Measurements from ENCODE around the gene RAB40B. TPM values are rescaled to one million over a fixed set of nuclear protein-coding genes. Genes with fewer than 3 reads are reported as not detected.

RAB40B gene
- polyA plus RNA-seq, 1 of the 3 experiments (the other 2 are of a cell fraction): 20.7 TPM

- Histone ChIP-seq H2AFZ (ENCODE audit: low read depth) (no peak overlapping the region), H3K79me2 (ENCODE audit: insufficient read depth) (no peaks in the 10 kb centered on the region), H3F3A (replicated peaks; ENCODE audit: insufficient read depth) (peaks cover 4% of the 10 kb centered on the region), H3K9me2 (no peaks in the 10 kb centered on the region), H3K27ac (ENCODE audit: low read depth in 2 of 2, low read length in 1 of 2) (no peak overlapping the region), H3K4me1 (ENCODE audit: control insufficient read depth in 1 of 2, insufficient read depth in 2 of 2, low read depth in 1 of 2, low read length in 1 of 2) (peaks cover 0 to 2% of the 10 kb centered on the region in 2 experiments; a peak in 1 of 4 replicates), H3K27me3 (ENCODE audit: insufficient read depth) (no peaks in the 10 kb centered on the region), H3K9me3 (no peaks in the 10 kb centered on the region), H4K20me1 (ENCODE audit: insufficient read depth) (no peaks in the 10 kb centered on the region), H3K4me2 (no peak overlapping the region), H3K9ac (no peak overlapping the region), H3K36me3 (replicated peaks in 1 of 2; ENCODE audit: control insufficient read depth in 1 of 2, insufficient read depth in 2 of 2, low read length in 1 of 2) (no peaks in the 10 kb centered on the region), H3K4me3 (ENCODE audit: low read depth in 2 of 2, low read length in 1 of 2) (no peak overlapping the region)
- TF ChIP-seq FOXM1 (IDR thresholded peaks at IDR 0.05; ENCODE audit: low read depth) (no peak), FOSL2 (IDR thresholded peaks at IDR 0.05; ENCODE audit: borderline replicate concordance, low read depth) (no peak), GABPA (IDR thresholded peaks at IDR 0.05; ENCODE audit: low read depth) (no peak)
- ChIA-PET POLR2A (no interaction called here), CTCF (interaction anchor here (1.6 kb wide), 1 partner anchor 118 kb away, joined by 3 read pairs; no protein-coding TSS in a partner anchor)
- no peak for DNase-seq
- WGBS (ENCODE audit: low lambda C conversion rate): 88% methylated on average over 17 of the region's 17 CpGs
These were observed 34.3 kb downstream of the RAB40B start for GRCh38 chr17:82664276-82664575.

- no peak overlapping the region for H3K27ac ChIP-seq (ENCODE audit: low read depth in 2 of 2, low read length in 1 of 2)
- no peak overlapping the region for H3K9ac ChIP-seq
- H3K4me1 ChIP-seq (ENCODE audit: control insufficient read depth in 1 of 2, insufficient read depth in 2 of 2, low read depth in 1 of 2, low read length in 1 of 2): peaks cover 0 to 2% of the 10 kb centered on the region in 2 experiments; a peak in 1 of 4 replicates
- H3K36me3 ChIP-seq (replicated peaks in 1 of 2; ENCODE audit: control insufficient read depth in 1 of 2, insufficient read depth in 2 of 2, low read length in 1 of 2): no peaks in the 10 kb centered on the region
- no peak overlapping the region for H3K4me2 ChIP-seq
- CTCF ChIA-PET: interaction anchor here (1.6 kb wide), 1 partner anchor 118 kb away, joined by 3 read pairs; no protein-coding TSS in a partner anchor
- H3K27me3 ChIP-seq (ENCODE audit: insufficient read depth): no peaks in the 10 kb centered on the region
- DNase-seq: no peak
- TF ChIP-seq NRF1 (IDR thresholded peaks at IDR 0.05; ENCODE audit: low read depth, low read length) (no peak), USF2 (IDR thresholded peaks at IDR 0.05; ENCODE audit: borderline replicate concordance, low read depth, low read length) (no peak), CTCF (IDR thresholded peaks at IDR 0.05) (no peak), SMC3 (IDR thresholded peaks at IDR 0.05; ENCODE audit: low read depth, low read length) (no peak), NFIC (IDR thresholded peaks at IDR 0.05; ENCODE audit: borderline replicate concordance) (no peak), RAD21 (IDR thresholded peaks at IDR 0.05; ENCODE audit: low read length) (no peak), ELF1 (IDR thresholded peaks at IDR 0.05) (no peak), MXI1 (IDR thresholded peaks at IDR 0.05; ENCODE audit: low read depth, low read length) (no peak), ZBTB33 (IDR thresholded peaks at IDR 0.05; ENCODE audit: borderline replicate concordance, low read depth) (no peak), EP300 (IDR thresholded peaks at IDR 0.05; ENCODE audit: borderline replicate concordance in 1 of 2, low read depth in 1 of 2, low read length in 1 of 2) (no peak), CHD2 (IDR thresholded peaks at IDR 0.05; ENCODE audit: low read length, partially characterized antibody) (no peak), JUND (IDR thresholded peaks at IDR 0.05) (no peak), EZH2phosphoT487 (IDR thresholded peaks at IDR 0.05; ENCODE audit: borderline replicate concordance, low read depth) (no peak), SIN3A (IDR thresholded peaks at IDR 0.05; ENCODE audit: borderline replicate concordance, low read depth, low read length) (no peak)
- WGBS (ENCODE audit: low lambda C conversion rate): 79% methylated on average over 22 of the region's 39 CpGs
- no peaks in the 10 kb centered on the region for H3K79me2 ChIP-seq (ENCODE audit: insufficient read depth)
- H3K9me3 ChIP-seq: no peaks in the 10 kb centered on the region
- POLR2A ChIA-PET: no interaction called here
- H4K20me1 ChIP-seq (ENCODE audit: insufficient read depth): no peaks in the 10 kb centered on the region
- no peak overlapping the region for H2AFZ ChIP-seq (ENCODE audit: low read depth)
- peaks cover 4% of the 10 kb centered on the region for H3F3A ChIP-seq (replicated peaks; ENCODE audit: insufficient read depth)
- no peaks in the 10 kb centered on the region for H3K9me2 ChIP-seq
- no peak overlapping the region for H3K4me3 ChIP-seq (ENCODE audit: low read depth in 2 of 2, low read length in 1 of 2)
These were observed 34.9 kb downstream of the RAB40B start for GRCh38 chr17:82663381-82664275.
